Upper lobe of right lung (tissue), 1 donor: ENCODE data around the gene DDO. TPM values are rescaled to one million over a fixed set of nuclear protein-coding genes. Genes with fewer than 3 reads are reported as not detected.

Experiments used
- ATAC-seq: fragments of 200-7000 bp; cut with Tn5 transposase; one replicate; pipeline ENCODE4 v1.9.1; 2020; ENCODE audit warnings: mild to moderate bottlenecking, moderate library complexity
- DNase-seq: peaks from one replicate; pipeline ENCODE4 v3.0.0-alpha.2; 2020
- H3K27ac ChIP-seq: fragments of 200-600 bp; one replicate; pipeline ENCODE4 v1.8.0; 2022
- H3K27me3 ChIP-seq: fragments of 200-600 bp; one replicate; pipeline ENCODE4 v1.8.0; 2022; ENCODE audit warnings: mild to moderate bottlenecking
- H3K36me3 ChIP-seq: fragments of 200-600 bp; one replicate; pipeline ENCODE4 v1.8.0; 2022
- H3K4me1 ChIP-seq: fragments of 200-600 bp; one replicate; pipeline ENCODE4 v1.8.0; 2022
- H3K4me3 ChIP-seq: fragments of 200-600 bp; one replicate; pipeline ENCODE4 v1.8.0; 2022; ENCODE audit warnings: mild to moderate bottlenecking
- H3K9me3 ChIP-seq: fragments of 200-600 bp; one replicate; pipeline ENCODE4 v1.8.0; 2022
- CTCF ChIP-seq: fragments of 200-600 bp; IDR thresholded peaks from one replicate; pipeline ENCODE4 v1.8.0; 2022; ENCODE audit warnings: antibody characterized with exemption
- intact Hi-C: fragments of 100-400 bp; cut with DNase I; formaldehyde crosslinking; loops from one replicate; pipeline ENCODE4 v1.11.0; 2022
- total RNA-seq: library from RNA; stranded (reverse); fragmentation: NEBNext Ultra II Directional; extraction: Animal tissue kit (Norgen Biotek cat#: 25700); gene quantifications from one replicate; pipeline ENCODE4 v1.2.1, GENCODE V29; 2021
- donor health status: DM: no; HTN: yes; CAD: no; lungs with severe emphysema.

Gene DDO
- total RNA-seq, 1 donor from 2014 or later: 7.1 TPM

DNA sequence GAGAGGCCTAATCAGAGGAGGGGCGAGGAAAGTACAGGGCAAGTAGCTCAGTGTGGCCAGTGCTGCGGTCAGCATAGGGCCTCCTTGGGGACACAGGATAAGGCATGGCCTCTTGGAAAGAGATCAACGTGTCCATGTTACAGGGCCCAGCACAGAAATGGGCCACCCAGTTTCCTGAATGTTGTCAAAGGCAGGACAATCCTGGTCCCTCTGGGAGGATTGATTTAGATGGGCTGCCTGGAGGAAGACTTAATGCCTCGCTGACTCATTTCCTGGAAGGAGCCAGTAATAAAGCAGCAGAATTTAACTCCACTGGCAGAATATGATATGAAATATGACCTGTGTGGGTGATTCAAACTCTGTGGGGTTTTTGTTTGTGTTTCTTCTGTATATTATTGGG lies 16.6 kb downstream of the DDO start:
- intact Hi-C loops: loop anchor here (10.0 kb wide), 1 partner anchor 694 kb away; no protein-coding TSS in a partner anchor
- H3K4me1 ChIP-seq: peaks cover 4% of the 10 kb centered on the region
- no peak overlapping the region for H3K4me3 ChIP-seq
- ATAC-seq: peak; percentile 44
- H3K9me3 ChIP-seq: no peaks in the 10 kb centered on the region
- no peaks in the 10 kb centered on the region for H3K27me3 ChIP-seq
- no peak for DNase-seq
- H3K27ac ChIP-seq: no peak overlapping the region
- no peaks in the 10 kb centered on the region for H3K36me3 ChIP-seq
- no peak for TF ChIP-seq CTCF

GRCh38 chr6:110395221-110395620 lies 20.2 kb downstream of the DDO start:
- no peaks in the 10 kb centered on the region for H3K36me3 ChIP-seq
- no peak for TF ChIP-seq CTCF
- DNase-seq (no peak), ATAC-seq (no peak)
- no peak overlapping the region for H3K27ac ChIP-seq
- no peaks in the 10 kb centered on the region for H3K27me3 ChIP-seq
- intact Hi-C loops: loop anchor here (10.0 kb wide), 1 partner anchor 690 kb away; no protein-coding TSS in a partner anchor
- H3K4me3 ChIP-seq: no peak overlapping the region
- H3K9me3 ChIP-seq: no peaks in the 10 kb centered on the region
- peaks cover 10% of the 10 kb centered on the region for H3K4me1 ChIP-seq

- H3K27me3 ChIP-seq: no peaks in the 10 kb centered on the region
- no peak for TF ChIP-seq CTCF
- ATAC-seq: no peak
- DNase-seq: no peak
- H3K36me3 ChIP-seq: no peaks in the 10 kb centered on the region
- no peak overlapping the region for H3K4me3 ChIP-seq
- peaks cover 14% of the 10 kb centered on the region for H3K4me1 ChIP-seq
- no peak overlapping the region for H3K27ac ChIP-seq
- H3K9me3 ChIP-seq: no peaks in the 10 kb centered on the region
- intact Hi-C loops: loop anchor here (10.0 kb wide), 1 partner anchor 690 kb away; no protein-coding TSS in a partner anchor
Observed at GRCh38 chr6:110394409-110394808, 21.0 kb downstream of the DDO start.

GRCh38 chr6:110392727-110393126 lies 22.6 kb downstream of the DDO start:
- DNase-seq (no peak), ATAC-seq (no peak)
- no peaks in the 10 kb centered on the region for H3K27me3 ChIP-seq
- H3K9me3 ChIP-seq: no peaks in the 10 kb centered on the region
- H3K4me1 ChIP-seq: peaks cover 9% of the 10 kb centered on the region
- intact Hi-C loops: loop anchor here (10.0 kb wide), 1 partner anchor 688 kb away; no protein-coding TSS in a partner anchor
- no peak for TF ChIP-seq CTCF
- no peak overlapping the region for H3K4me3 ChIP-seq
- H3K36me3 ChIP-seq: no peaks in the 10 kb centered on the region
- H3K27ac ChIP-seq: no peak overlapping the region

- TF ChIP-seq CTCF: no peak
- Histone ChIP-seq H3K27me3 (no peaks in the 10 kb centered on the region), H3K27ac (no peak overlapping the region), H3K4me3 (no peak overlapping the region), H3K4me1 (peaks cover 9% of the 10 kb centered on the region), H3K9me3 (no peaks in the 10 kb centered on the region), H3K36me3 (no peaks in the 10 kb centered on the region)
- intact Hi-C loops: loop anchor here (10.0 kb wide), 1 partner anchor 686 kb away; no protein-coding TSS in a partner anchor
- DNase-seq (no peak), ATAC-seq (no peak)
Observed at GRCh38 chr6:110390404-110390803, 25.0 kb downstream of the DDO start.
